HG03025 (cell line): Measurements from ENCODE around the gene SIX4.
A peak's percentile ranks its signal among the peaks of the same experiment; 100 is the strongest.

Source experiments
- ATAC-seq: cut with Tn5 transposase; IDR thresholded peaks from one replicate; pipeline ENCODE4 v1.9.1; 2021; ENCODE audit warnings: mild to moderate bottlenecking, moderate library complexity; ENCODE audit not compliant: unreplicated experiment, low FRiP score

Gene SIX4

DNA sequence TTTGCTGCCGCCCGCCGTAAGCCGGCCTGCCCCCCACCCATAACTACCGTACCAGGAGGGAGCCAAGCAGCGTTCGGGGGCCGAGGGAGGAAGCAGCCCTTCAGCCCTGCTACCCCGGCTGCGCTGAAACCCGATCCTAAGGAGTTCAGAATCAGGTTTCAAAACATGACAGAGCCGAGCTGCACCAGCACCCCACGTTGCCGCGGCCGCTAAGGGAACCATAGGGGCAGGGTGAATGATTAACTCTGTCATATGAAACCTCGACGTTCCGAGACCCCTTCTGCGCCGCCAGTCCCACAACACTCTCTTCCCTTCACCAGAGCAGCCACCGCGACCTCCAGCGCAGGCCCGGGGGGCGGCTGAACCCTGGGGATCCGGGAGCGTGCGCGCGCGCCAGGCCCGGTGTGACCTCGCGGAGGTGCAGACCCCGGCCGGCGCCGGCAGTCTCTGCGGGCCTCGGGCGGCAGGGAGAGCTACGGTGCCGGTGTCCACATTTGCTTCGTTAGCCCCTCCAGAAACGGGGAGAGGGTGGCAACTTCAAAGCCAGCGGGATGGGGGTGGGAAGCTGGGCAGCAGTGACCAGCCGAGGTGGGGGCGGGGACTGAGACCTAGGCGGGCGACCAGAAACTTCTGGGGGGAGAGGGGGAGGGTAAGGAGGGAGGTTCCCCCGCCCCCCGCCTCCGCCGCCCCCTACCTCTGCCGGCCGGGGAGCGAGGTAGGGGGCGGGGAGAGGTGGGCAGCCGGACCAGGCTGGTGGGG lies 1.6 kb downstream of the SIX4 start:
- peak; percentile 46 for ATAC-seq

DNA sequence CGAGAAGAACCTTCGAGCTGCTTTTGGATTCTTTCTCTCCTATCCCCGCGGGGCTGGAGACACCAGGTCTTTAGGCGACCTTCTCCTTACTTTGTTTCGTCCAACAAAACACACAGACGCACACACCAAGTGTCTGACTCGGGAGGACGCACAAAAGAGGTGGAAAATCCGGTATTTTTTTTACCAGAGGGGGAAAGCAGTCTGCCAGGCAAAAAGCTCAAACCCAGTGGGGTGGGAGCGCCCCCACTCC lies 2.1 kb downstream of the SIX4 start:
- ATAC-seq: no peak

- no peak for ATAC-seq
Measured at GRCh38 chr14:60721326-60722106, 2.6 kb downstream of the SIX4 start.

DNA sequence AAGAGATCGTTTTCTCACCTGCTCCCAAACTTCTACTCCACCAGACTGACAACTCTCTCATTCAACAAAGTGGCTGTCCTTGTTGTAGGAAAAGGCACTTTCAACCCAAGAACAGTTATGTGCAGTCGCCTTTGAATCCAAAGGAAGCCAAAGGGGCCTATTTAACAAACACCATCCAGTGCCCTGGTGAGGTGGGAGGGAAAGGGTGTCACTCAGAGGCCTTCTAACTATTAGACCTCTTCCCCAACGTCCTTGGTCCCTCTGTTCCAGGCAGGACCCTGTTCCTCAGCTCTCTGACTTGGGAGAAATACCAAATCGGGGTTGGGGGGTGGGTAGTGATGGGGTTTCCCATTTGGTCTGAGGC lies 3.2 kb downstream of the SIX4 start:
- ATAC-seq: no peak

- ATAC-seq: no peak
Measured at GRCh38 chr14:60720391-60720790, 3.8 kb downstream of the SIX4 start.

DNA sequence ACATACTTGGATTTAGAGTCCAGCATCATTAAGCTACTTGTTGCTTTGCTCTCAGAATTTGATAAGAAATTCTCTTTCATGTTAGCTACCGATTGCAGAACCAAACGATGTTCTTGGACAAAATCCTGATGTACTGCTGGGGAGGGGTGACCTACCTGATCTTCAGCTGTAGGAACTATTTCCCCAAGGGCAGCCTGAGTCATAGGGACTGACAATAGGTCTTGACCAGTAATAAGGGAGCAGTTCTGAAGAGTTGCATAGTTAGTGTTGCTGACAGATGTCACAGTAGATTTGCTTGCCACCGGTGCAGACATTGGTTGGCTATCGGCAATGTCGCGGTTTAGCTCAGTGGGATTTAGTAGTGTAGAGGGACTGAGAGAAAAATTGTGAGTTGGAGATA lies 10.6 kb downstream of the SIX4 start:
- no peak for ATAC-seq

DNA sequence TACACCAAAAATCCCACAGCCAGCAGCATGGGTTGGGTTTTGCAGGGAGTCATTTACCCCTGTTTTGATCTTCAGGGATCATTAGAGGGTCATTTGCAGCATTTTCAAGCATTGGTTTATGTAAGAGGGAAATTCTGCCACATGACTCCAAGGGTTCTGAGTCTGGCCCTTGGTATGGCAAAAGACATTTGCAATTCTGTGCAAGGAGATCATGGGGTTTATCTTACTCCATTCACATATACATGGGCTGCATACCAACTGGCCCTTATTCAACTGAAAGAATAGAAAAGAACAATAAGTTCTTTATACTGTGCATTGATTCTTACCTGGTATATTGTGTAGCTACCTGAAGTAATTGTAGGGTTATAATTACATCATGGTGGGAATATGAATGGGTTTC lies 13.7 kb downstream of the SIX4 start:
- no peak for ATAC-seq

GRCh38 chr14:60707858-60708257 lies 16.3 kb downstream of the SIX4 start:
- ATAC-seq: no peak

DNA sequence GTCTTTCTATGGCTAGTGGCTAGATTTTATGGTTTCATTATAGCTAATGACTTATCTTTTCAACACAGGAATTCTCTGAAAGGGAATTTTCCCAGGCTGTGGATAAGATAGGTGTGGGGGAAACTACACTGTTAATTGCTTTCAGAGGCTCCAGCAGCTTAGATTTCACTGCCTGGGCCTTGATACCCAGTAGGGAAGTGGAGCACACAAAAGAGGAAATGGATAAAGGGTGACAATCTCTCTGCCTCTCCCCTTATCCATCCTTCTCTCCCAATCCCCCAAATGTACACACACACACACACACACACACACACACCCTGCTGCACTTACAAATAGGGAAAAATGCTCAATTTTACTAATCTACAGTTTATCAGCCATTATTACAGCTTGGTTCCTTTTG lies 19.1 kb downstream of the SIX4 start:
- ATAC-seq: no peak

DNA sequence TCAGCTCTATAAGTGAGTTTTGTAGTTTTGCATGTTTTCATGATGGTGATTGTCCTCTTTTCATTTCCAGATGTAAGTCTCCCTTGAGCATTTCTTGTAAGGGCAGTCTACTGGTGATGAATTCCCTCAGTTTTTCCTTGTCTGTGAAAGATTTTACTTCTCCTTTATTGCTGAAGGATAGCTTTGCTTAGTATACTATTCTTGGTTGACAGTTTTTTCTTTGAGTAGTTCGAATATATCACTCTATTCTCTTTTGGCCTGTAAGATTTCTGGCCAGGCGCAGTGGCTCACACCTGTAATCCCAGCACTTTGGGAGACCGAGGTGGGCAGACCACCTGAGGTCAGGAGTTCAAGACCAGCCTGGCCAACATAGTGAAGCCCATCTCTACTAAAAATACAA lies 23.6 kb downstream of the SIX4 start:
- ATAC-seq: no peak

- no peak for ATAC-seq
Measured at GRCh38 chr14:60695327-60695726, 28.8 kb downstream of the SIX4 start.

GRCh38 chr14:60691383-60692113 lies 32.6 kb downstream of the SIX4 start:
- ATAC-seq: no peak

GRCh38 chr14:60686865-60687264 lies 37.3 kb downstream of the SIX4 start:
- no peak for ATAC-seq

DNA sequence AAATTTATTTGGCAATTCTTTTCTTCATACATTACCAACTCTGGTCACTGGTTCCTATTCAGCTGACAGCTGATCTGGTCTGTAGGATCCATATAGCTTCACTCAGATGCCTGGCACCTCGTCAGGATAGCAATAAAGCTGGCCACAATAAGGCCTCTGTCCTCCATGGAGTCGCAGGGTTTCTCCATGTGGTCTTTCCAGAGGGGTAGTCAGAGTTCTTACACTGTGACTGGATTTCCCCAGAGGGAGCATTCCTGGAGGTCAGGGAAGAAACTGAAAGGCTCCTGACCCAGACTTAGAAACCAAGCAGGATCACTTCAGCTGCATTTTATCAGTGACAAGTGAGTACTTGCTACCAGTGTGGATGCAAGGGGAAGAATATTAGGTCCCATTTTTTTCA lies 39.9 kb downstream of the SIX4 start:
- no peak for ATAC-seq

DNA sequence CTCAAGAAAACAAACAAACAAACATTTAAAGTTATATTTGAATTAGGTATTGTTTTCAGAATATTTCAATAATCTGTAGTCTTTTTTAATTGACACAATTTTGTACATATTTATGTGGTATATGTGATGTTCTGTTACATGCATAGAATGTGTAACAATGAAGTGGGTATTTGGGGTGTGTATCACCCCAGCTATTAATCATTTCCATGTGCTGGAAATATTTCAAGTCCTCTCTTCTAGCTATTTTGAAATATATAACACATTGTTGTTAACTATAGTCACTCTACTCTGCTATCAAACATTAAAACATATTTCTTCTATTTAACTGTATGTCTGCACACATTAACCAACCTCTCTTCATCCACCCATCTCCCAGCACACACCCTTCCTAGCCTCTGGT lies 42.9 kb downstream of the SIX4 start:
- ATAC-seq: no peak

DNA sequence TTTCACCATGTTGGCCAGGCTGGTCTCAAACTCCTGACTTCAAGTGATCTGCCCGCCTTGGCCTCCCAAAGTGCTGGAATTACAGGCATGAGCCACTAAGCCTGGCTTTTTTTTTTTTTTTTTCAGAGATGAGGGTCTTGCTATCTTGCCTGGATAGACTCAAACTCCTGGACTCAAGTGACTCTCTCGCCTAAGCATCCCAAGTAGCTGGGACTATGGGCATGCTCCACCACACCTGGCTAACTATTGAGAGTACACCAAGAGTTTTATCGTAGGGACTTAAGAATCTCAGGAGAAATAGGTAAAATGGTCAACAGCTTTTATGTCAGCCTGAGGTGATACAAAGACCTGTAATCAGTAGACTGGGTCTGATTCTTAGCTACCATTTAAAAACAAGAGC lies 43.6 kb downstream of the SIX4 start:
- no peak for ATAC-seq

DNA sequence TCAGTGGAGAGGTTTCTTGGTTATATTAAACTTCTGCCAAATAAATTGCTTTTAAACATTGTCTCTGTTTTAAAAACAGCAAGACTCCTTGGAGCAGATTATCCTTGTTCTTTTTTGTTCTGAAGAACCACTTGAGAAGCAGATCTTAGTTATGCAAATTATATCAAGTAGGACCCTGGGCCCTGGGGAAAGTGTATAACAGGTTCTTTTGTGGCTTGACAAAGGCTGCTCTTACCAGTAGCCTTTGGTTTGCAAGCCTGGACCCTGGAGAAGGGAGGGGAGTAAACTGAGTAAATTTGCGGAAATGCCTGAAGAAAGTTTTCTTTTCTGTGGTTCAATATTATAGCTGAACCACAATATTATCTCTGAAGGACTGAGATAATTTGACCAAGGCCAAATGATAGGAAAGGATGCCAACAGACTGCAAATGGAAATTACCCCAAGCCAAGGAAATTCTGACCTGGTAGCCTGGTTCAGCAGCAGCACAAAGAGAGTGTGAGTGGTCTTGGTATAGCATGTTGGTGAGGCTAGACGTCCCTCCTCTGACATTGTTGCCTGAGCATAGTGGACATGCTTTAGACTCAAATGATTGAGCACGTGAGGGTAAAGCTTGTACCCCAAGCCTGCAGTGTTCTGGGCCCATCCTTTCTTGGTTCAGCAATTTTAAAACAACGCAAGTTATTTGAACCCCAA lies 44.4 kb downstream of the SIX4 start:
- no peak for ATAC-seq

GRCh38 chr14:60677701-60678100 lies 46.5 kb downstream of the SIX4 start:
- no peak for ATAC-seq

DNA sequence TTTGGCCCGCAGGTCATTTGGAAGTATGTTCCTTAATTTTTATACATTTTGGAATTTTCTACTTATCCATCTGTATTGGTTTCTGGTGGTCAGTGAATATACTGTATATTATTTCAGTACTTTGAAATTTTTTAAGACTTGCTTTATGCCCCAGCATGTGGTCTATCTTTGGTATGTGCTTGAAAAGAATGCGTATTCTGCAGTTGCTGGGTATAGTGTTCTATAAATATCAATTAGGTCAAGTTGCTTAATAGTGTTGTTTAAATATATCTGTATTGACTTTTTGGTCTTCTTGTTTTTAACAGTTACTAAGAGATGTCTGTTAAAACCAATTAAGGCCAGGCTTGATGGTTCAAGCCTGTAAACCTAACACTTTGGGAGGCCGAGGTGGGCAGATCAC lies 53.2 kb downstream of the SIX4 start:
- no peak for ATAC-seq

GRCh38 chr14:60668431-60669112 lies 55.6 kb downstream of the SIX4 start:
- ATAC-seq: no peak

- no peak for ATAC-seq
Measured at GRCh38 chr14:60665177-60665550, 59.0 kb downstream of the SIX4 start.
